Neutrophil (primary cell): ENCODE results near the gene SELENOO.

ENCODE experiments used
- H3K27ac ChIP-seq: fragments of 200-600 bp; sonication (generic); 2 replicates; pipeline ENCODE4 v1.5.1; 2016; ENCODE audit warnings: mild to moderate bottlenecking, moderate library complexity
- H3K27me3 ChIP-seq: fragments of 200-600 bp; sonication (generic); 2 replicates; pipeline ENCODE4 v1.6.0; 2016; ENCODE audit warnings: mild to moderate bottlenecking
- H3K36me3 ChIP-seq: fragments of 200-600 bp; sonication (generic); 2 replicates; pipeline ENCODE4 v1.5.1; 2017
- H3K4me1 ChIP-seq, 2 experiments: fragments of 200-600 bp in 1 of 2; sonication (generic) in 1 of 2; 1 replicate in 1 of 2; 2 replicates in 1 of 2; pipeline versions ENCODE4 v1.5.1 to v1.6.1; 2013 to 2016; ENCODE audit warnings: low read depth in 1 of 2, low read length in 1 of 2, mild to moderate bottlenecking in 1 of 2, moderate library complexity in 1 of 2; ENCODE audit not compliant: control insufficient read depth in 1 of 2, insufficient read depth in 1 of 2
- H3K4me3 ChIP-seq, 2 experiments: fragments of 200-600 bp in 1 of 2; sonication (generic) in 1 of 2; 1 replicate in 1 of 2; 2 replicates in 1 of 2; pipeline ENCODE4 v1.5.1; 2013 to 2016; ENCODE audit warnings: low read depth in 1 of 2, low read length in 1 of 2, mild to moderate bottlenecking in 1 of 2, moderate library complexity in 1 of 2
- H3K9me3 ChIP-seq: fragments of 200-600 bp; sonication (generic); 2 replicates; pipeline ENCODE4 v1.5.1; 2016
- CTCF ChIP-seq: fragments of 200-600 bp; sonication (generic); IDR thresholded peaks from 2 replicates; pipeline ENCODE4 v1.5.1; 2016; ENCODE audit warnings: antibody characterized with exemption

Gene SELENOO

GRCh38 chr22:50209893-50210292 is 9.1 kb downstream of the SELENOO start:
- TF ChIP-seq CTCF = peak; percentile 86
- peaks cover 24 to 31% of the 10 kb centered on the region in 2 experiments for H3K4me1 ChIP-seq
- H3K4me3 ChIP-seq = no peak overlapping the region
- H3K36me3 ChIP-seq = peaks cover 90% of the 10 kb centered on the region
- no peaks in the 10 kb centered on the region for H3K9me3 ChIP-seq
- peak overlapping the region; percentile 13 for H3K27ac ChIP-seq
- H3K27me3 ChIP-seq = no peaks in the 10 kb centered on the region

- no peak overlapping the region for H3K27ac ChIP-seq
- H3K27me3 ChIP-seq = no peaks in the 10 kb centered on the region
- peaks cover 96% of the 10 kb centered on the region for H3K36me3 ChIP-seq
- H3K4me3 ChIP-seq = no peak overlapping the region
- peaks cover 21 to 26% of the 10 kb centered on the region in 2 experiments for H3K4me1 ChIP-seq
- H3K9me3 ChIP-seq = no peaks in the 10 kb centered on the region
- TF ChIP-seq CTCF = no peak
Measured at GRCh38 chr22:50210378-50211139, 9.7 kb downstream of the SELENOO start.

GRCh38 chr22:50211147-50211546 is 10.3 kb downstream of the SELENOO start:
- H3K27ac ChIP-seq = no peak overlapping the region
- H3K4me1 ChIP-seq = peaks cover 21 to 26% of the 10 kb centered on the region in 2 experiments
- H3K27me3 ChIP-seq = no peaks in the 10 kb centered on the region
- no peak for TF ChIP-seq CTCF
- peaks cover 98% of the 10 kb centered on the region for H3K36me3 ChIP-seq
- no peak overlapping the region for H3K4me3 ChIP-seq
- no peaks in the 10 kb centered on the region for H3K9me3 ChIP-seq

GRCh38 chr22:50213263-50213662 is 12.5 kb downstream of the SELENOO start:
- TF ChIP-seq CTCF = no peak
- Histone ChIP-seq H3K27me3 (no peaks in the 10 kb centered on the region), H3K36me3 (peaks cover 98% of the 10 kb centered on the region), H3K4me3 (no peak overlapping the region), H3K27ac (no peak overlapping the region), H3K4me1 (peaks cover 9 to 10% of the 10 kb centered on the region in 2 experiments), H3K9me3 (no peaks in the 10 kb centered on the region)

- Histone ChIP-seq H3K4me3 (no peak overlapping the region), H3K36me3 (peaks cover 100% of the 10 kb centered on the region), H3K9me3 (no peaks in the 10 kb centered on the region), H3K27me3 (no peaks in the 10 kb centered on the region), H3K27ac (no peak overlapping the region), H3K4me1 (no peaks in the 10 kb centered on the region)
- TF ChIP-seq CTCF = no peak
Measured at GRCh38 chr22:50215297-50216054, 14.7 kb downstream of the SELENOO start.
